GM23338 (cell line): Measurements from ENCODE around the gene POFUT2. TPM values are rescaled to one million over a fixed set of nuclear protein-coding genes. Genes with fewer than 3 reads are reported as not detected.

Source experiments
- ATAC-seq: fragments of 200-7000 bp; cut with Tn5 transposase; 3 replicates; pipeline ENCODE4 v1.9.1; 2020
- DNase-seq: peaks from one replicate; pipeline ENCODE4 v3.0.0-alpha.2; 2015; ENCODE audit warnings: low spot score
- H2AFZ ChIP-seq: fragments of 200-600 bp; sonication (generic); 2 replicates; pipeline ENCODE4 v1.8.0; 2016; ENCODE audit warnings: antibody characterized with exemption, mild to moderate bottlenecking, moderate library complexity
- H3F3A ChIP-seq: fragments of 200-600 bp; sonication (generic); replicated peaks from 2 replicates; pipeline ENCODE4 v1.8.0; 2017; ENCODE audit warnings: antibody characterized with exemption, mixed run types, low read depth
- H3K27ac ChIP-seq: fragments of 200-600 bp; sonication (generic); 2 replicates; pipeline ENCODE4 v1.6.1; 2016; ENCODE audit warnings: low read depth
- H3K27me3 ChIP-seq: fragments of 200-600 bp; sonication (generic); 2 replicates; pipeline ENCODE4 v1.8.0; 2016; ENCODE audit warnings: mild to moderate bottlenecking, mixed run types, moderate library complexity; ENCODE audit not compliant: insufficient read depth
- H3K36me3 ChIP-seq: fragments of 200-600 bp; sonication (generic); 2 replicates; pipeline ENCODE4 v1.8.0; 2016; ENCODE audit warnings: mild to moderate bottlenecking; ENCODE audit not compliant: insufficient read depth
- H3K4me1 ChIP-seq: fragments of 200-600 bp; sonication (generic); 2 replicates; pipeline ENCODE4 v1.8.0; 2016; ENCODE audit warnings: mild to moderate bottlenecking, moderate library complexity; ENCODE audit not compliant: insufficient read depth
- H3K4me2 ChIP-seq: fragments of 200-600 bp; sonication (generic); 2 replicates; pipeline ENCODE4 v1.7.1; 2017; ENCODE audit warnings: mixed run types
- H3K4me3 ChIP-seq: fragments of 200-600 bp; sonication (generic); 2 replicates; pipeline ENCODE4 v1.6.1; 2016; ENCODE audit warnings: mixed run types
- H3K79me2 ChIP-seq: fragments of 200-600 bp; sonication (generic); replicated peaks from 2 replicates; pipeline ENCODE4 v1.8.0; 2017; ENCODE audit warnings: mild to moderate bottlenecking; ENCODE audit not compliant: insufficient read depth
- H3K9me2 ChIP-seq: fragments of 200-600 bp; sonication (generic); 2 replicates; pipeline ENCODE4 v1.8.0; 2017; ENCODE audit not compliant: insufficient read depth
- H4K20me1 ChIP-seq: fragments of 200-600 bp; sonication (generic); replicated peaks from 2 replicates; pipeline ENCODE4 v1.8.0; 2017; ENCODE audit warnings: mild to moderate bottlenecking; ENCODE audit not compliant: insufficient read depth
- H3K27ac Mint-ChIP-seq: 2 replicates; pipeline ENCODE4 v1.8.0; 2020; ENCODE audit warnings: inconsistent platforms, mild to moderate bottlenecking, moderate library complexity, mixed read lengths
- H3K27me3 Mint-ChIP-seq: 3 replicates; pipeline ENCODE4 v1.8.0; 2022; ENCODE audit warnings: low read depth, mild to moderate bottlenecking, moderate library complexity, mixed read lengths, inconsistent platforms; ENCODE audit not compliant: insufficient read depth, poor library complexity
- H3K36me3 Mint-ChIP-seq: 3 replicates; pipeline ENCODE4 v1.8.0; 2021; ENCODE audit warnings: low read depth, mild to moderate bottlenecking, inconsistent platforms, moderate library complexity, mixed read lengths
- H3K4me1 Mint-ChIP-seq: 3 replicates; pipeline ENCODE4 v1.8.0; 2020; ENCODE audit warnings: mild to moderate bottlenecking, inconsistent platforms, mixed read lengths
- H3K4me3 Mint-ChIP-seq: 3 replicates; pipeline ENCODE4 v1.8.0; 2021; ENCODE audit warnings: moderate library complexity, mild to moderate bottlenecking, inconsistent platforms, mixed read lengths
- H3K9me3 Mint-ChIP-seq: 3 replicates; pipeline ENCODE4 v1.8.0; 2020; ENCODE audit warnings: moderate library complexity, mild to moderate bottlenecking, inconsistent platforms, mixed read lengths
- CREB1 ChIP-seq: fragments of 250-450 bp; sonication (Bioruptor Pico); IDR thresholded peaks from 2 replicates; pipeline ENCODE4 v1.5.0; 2020; ENCODE audit warnings: low read depth, mild to moderate bottlenecking, moderate library complexity
- CTCF ChIP-seq, 2 experiments: fragments of 200-600 bp in 1 of 2; sonication (generic) in 1 of 2; conservative IDR thresholded peaks; 2 replicates each; pipeline versions ENCODE4 v1.5.1 to v1.6.1; 2016 to 2017; ENCODE audit warnings: antibody characterized with exemption in 2 of 2, low read depth in 2 of 2, mild to moderate bottlenecking in 2 of 2, moderate library complexity in 1 of 2
- ETS1 ChIP-seq: IDR thresholded peaks from 2 replicates; pipeline ENCODE4 v1.6.1; 2016; ENCODE audit warnings: antibody characterized with exemption
- EZH2 ChIP-seq: fragments of 200-600 bp; sonication (generic); IDR thresholded peaks from one replicate; pipeline ENCODE4 v1.8.0; 2017; ENCODE audit warnings: antibody characterized with exemption, mild to moderate bottlenecking, low read depth; ENCODE audit not compliant: unreplicated experiment
- EZH2phosphoT487 ChIP-seq: fragments of 200-600 bp; sonication (generic); IDR thresholded peaks from one replicate; pipeline ENCODE4 v1.8.1; 2018; ENCODE audit warnings: antibody characterized with exemption; ENCODE audit not compliant: unreplicated experiment
- JUNB ChIP-seq: IDR thresholded peaks from one replicate; pipeline ENCODE4 v1.6.1; 2016; ENCODE audit warnings: antibody characterized with exemption; ENCODE audit not compliant: unreplicated experiment
- NANOG ChIP-seq: IDR thresholded peaks from 2 replicates; pipeline ENCODE4 v1.6.1; 2016; ENCODE audit warnings: antibody characterized with exemption, borderline replicate concordance
- POLR2AphosphoS5 ChIP-seq: IDR thresholded peaks from 2 replicates; pipeline ENCODE4 v1.6.1; 2016; ENCODE audit warnings: antibody characterized with exemption, low read depth
- STAT1 ChIP-seq: IDR thresholded peaks from one replicate; pipeline ENCODE4 v1.6.1; 2016; ENCODE audit warnings: antibody characterized with exemption; ENCODE audit not compliant: unreplicated experiment
- ZNF114 ChIP-seq: fragments of 250-450 bp; sonication (Bioruptor Pico); IDR thresholded peaks from 2 replicates; pipeline ENCODE4 v1.5.0; 2020; ENCODE audit warnings: mild to moderate bottlenecking, moderate library complexity
- ZNF331 ChIP-seq: fragments of 250-450 bp; sonication (Bioruptor Pico); IDR thresholded peaks from 2 replicates; pipeline ENCODE4 v1.5.0; 2020; ENCODE audit warnings: low read depth, mild to moderate bottlenecking, moderate library complexity
- polyA plus RNA-seq: library from polyadenylated mRNA; unstranded; fragments of >200 nt; fragmentation: Nextera tagmentation; extraction: Ambion mirVana; gene quantifications from 2 replicates; pipeline ENCODE4 v1.2.1, GENCODE V29; 2016
- total RNA-seq: library from RNA; depleted of rRNA; stranded (reverse); fragments of >200 nt; shearing (Covaris generic); gene quantifications from 2 replicates; pipeline ENCODE4 v1.2.3, GENCODE V29; 2014
- TF ChIP-seq, protein P1 (sequence below): fragments of 250-450 bp; sonication (Bioruptor Pico); IDR thresholded peaks from 2 replicates; pipeline ENCODE4 v1.5.0; 2020; ENCODE audit warnings: mild to moderate bottlenecking, moderate library complexity
- TF ChIP-seq, protein P2 (sequence below): IDR thresholded peaks from one replicate; pipeline ENCODE4 v1.6.1; 2018; ENCODE audit warnings: antibody characterized with exemption; ENCODE audit not compliant: unreplicated experiment

POFUT2 gene
- total and polyA plus RNA-seq, 2 experiments from 2014 or later: 12.1 to 34.5 TPM

DNA sequence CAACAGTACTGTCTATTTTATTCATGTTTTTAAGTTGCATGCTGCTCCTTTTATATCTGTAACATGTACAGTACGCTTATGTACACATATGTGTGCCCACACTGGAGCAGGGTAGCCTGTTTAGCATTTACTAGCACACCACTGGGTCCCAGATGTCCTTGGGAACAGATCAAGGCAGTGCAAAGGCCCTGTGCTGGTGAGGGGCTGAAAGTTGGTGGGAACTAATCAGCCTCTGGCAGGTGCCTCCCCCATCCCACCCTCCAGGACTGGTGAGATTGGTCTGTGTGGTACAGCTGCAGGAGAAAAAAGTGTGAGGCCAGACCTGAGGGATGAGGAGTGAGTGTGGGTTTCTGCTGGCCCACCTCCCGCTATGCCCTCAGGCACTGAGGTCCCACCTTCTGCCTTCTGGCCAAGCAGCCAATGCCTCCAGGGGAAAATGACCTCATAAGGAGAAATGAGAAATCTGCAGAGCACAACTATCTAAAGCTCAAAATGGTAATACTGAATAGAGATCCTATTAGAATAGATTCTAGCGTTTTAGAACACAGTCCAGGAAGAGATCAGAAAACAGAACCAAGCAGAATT, 58.9 kb downstream of the POFUT2 start:
- H3K4me3 ChIP-seq: no peak overlapping the region
- no peak for TF ChIP-seq ZNF114 (CRISPR knock-in tag)
- TF ChIP-seq POLR2AphosphoS5: no peak
- TF ChIP-seq, protein P1, sequence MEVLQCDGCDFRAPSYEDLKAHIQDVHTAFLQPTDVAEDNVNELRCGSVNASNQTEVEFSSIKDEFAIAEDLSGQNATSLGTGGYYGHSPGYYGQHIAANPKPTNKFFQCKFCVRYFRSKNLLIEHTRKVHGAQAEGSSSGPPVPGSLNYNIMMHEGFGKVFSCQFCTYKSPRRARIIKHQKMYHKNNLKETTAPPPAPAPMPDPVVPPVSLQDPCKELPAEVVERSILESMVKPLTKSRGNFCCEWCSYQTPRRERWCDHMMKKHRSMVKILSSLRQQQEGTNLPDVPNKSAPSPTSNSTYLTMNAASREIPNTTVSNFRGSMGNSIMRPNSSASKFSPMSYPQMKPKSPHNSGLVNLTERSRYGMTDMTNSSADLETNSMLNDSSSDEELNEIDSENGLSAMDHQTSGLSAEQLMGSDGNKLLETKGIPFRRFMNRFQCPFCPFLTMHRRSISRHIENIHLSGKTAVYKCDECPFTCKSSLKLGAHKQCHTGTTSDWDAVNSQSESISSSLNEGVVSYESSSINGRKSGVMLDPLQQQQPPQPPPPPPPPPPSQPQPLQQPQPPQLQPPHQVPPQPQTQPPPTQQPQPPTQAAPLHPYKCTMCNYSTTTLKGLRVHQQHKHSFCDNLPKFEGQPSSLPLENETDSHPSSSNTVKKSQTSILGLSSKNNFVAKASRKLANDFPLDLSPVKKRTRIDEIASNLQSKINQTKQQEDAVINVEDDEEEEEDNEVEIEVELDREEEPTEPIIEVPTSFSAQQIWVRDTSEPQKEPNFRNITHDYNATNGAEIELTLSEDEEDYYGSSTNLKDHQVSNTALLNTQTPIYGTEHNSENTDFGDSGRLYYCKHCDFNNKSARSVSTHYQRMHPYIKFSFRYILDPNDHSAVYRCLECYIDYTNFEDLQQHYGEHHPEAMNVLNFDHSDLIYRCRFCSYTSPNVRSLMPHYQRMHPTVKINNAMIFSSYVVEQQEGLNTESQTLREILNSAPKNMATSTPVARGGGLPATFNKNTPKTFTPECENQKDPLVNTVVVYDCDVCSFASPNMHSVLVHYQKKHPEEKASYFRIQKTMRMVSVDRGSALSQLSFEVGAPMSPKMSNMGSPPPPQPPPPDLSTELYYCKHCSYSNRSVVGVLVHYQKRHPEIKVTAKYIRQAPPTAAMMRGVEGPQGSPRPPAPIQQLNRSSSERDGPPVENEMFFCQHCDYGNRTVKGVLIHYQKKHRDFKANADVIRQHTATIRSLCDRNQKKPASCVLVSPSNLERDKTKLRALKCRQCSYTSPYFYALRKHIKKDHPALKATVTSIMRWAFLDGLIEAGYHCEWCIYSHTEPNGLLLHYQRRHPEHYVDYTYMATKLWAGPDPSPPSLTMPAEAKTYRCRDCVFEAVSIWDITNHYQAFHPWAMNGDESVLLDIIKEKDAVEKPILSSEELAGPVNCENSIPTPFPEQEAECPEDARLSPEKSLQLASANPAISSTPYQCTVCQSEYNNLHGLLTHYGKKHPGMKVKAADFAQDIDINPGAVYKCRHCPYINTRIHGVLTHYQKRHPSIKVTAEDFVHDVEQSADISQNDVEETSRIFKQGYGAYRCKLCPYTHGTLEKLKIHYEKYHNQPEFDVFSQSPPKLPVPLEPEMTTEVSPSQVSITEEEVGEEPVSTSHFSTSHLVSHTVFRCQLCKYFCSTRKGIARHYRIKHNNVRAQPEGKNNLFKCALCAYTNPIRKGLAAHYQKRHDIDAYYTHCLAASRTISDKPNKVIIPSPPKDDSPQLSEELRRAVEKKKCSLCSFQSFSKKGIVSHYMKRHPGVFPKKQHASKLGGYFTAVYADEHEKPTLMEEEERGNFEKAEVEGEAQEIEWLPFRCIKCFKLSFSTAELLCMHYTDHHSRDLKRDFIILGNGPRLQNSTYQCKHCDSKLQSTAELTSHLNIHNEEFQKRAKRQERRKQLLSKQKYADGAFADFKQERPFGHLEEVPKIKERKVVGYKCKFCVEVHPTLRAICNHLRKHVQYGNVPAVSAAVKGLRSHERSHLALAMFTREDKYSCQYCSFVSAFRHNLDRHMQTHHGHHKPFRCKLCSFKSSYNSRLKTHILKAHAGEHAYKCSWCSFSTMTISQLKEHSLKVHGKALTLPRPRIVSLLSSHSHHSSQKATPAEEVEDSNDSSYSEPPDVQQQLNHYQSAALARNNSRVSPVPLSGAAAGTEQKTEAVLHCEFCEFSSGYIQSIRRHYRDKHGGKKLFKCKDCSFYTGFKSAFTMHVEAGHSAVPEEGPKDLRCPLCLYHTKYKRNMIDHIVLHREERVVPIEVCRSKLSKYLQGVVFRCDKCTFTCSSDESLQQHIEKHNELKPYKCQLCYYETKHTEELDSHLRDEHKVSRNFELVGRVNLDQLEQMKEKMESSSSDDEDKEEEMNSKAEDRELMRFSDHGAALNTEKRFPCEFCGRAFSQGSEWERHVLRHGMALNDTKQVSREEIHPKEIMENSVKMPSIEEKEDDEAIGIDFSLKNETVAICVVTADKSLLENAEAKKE (CRISPR knock-in tag): no peak
- no peak for TF ChIP-seq EZH2phosphoT487
- TF ChIP-seq EZH2: no peak
- TF ChIP-seq STAT1: no peak
- TF ChIP-seq, protein P2, sequence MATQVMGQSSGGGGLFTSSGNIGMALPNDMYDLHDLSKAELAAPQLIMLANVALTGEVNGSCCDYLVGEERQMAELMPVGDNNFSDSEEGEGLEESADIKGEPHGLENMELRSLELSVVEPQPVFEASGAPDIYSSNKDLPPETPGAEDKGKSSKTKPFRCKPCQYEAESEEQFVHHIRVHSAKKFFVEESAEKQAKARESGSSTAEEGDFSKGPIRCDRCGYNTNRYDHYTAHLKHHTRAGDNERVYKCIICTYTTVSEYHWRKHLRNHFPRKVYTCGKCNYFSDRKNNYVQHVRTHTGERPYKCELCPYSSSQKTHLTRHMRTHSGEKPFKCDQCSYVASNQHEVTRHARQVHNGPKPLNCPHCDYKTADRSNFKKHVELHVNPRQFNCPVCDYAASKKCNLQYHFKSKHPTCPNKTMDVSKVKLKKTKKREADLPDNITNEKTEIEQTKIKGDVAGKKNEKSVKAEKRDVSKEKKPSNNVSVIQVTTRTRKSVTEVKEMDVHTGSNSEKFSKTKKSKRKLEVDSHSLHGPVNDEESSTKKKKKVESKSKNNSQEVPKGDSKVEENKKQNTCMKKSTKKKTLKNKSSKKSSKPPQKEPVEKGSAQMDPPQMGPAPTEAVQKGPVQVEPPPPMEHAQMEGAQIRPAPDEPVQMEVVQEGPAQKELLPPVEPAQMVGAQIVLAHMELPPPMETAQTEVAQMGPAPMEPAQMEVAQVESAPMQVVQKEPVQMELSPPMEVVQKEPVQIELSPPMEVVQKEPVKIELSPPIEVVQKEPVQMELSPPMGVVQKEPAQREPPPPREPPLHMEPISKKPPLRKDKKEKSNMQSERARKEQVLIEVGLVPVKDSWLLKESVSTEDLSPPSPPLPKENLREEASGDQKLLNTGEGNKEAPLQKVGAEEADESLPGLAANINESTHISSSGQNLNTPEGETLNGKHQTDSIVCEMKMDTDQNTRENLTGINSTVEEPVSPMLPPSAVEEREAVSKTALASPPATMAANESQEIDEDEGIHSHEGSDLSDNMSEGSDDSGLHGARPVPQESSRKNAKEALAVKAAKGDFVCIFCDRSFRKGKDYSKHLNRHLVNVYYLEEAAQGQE: no peak
- no peak for TF ChIP-seq ETS1
- TF ChIP-seq CTCF (conservative IDR thresholded peaks at IDR 0.05; ENCODE audit: low read depth in 2 of 2): no peak
- TF ChIP-seq CREB1 (CRISPR knock-in tag): no peak
- no peak for TF ChIP-seq NANOG
- no peak for TF ChIP-seq ZNF331 (CRISPR knock-in tag)
- TF ChIP-seq JUNB: no peak
- no peaks in the 10 kb centered on the region for H4K20me1 ChIP-seq
- H3K4me2 ChIP-seq: no peak overlapping the region
- H3F3A ChIP-seq: no peaks in the 10 kb centered on the region
- no peaks in the 10 kb centered on the region for H3K4me1 ChIP-seq
- Mint-ChIP-seq H3K27me3 (no peaks in the 10 kb centered on the region), H3K4me1 (no peaks in the 10 kb centered on the region; the same call in 2 of the 3 replicates), H3K27ac (no peak overlapping the region), H3K4me3 (no peak overlapping the region), H3K9me3 (no peaks in the 10 kb centered on the region), H3K36me3 (no peaks in the 10 kb centered on the region)
- H2AFZ ChIP-seq: no peak overlapping the region
- DNase-seq (no peak), ATAC-seq (no peak)
- H3K36me3 ChIP-seq: no peaks in the 10 kb centered on the region
- H3K9me2 ChIP-seq: no peaks in the 10 kb centered on the region
- no peaks in the 10 kb centered on the region for H3K27me3 ChIP-seq
- H3K27ac ChIP-seq: no peak overlapping the region
- H3K79me2 ChIP-seq: no peaks in the 10 kb centered on the region
